Measurements from ENCODE around the gene ORM1.

Gene ORM1

DNA sequence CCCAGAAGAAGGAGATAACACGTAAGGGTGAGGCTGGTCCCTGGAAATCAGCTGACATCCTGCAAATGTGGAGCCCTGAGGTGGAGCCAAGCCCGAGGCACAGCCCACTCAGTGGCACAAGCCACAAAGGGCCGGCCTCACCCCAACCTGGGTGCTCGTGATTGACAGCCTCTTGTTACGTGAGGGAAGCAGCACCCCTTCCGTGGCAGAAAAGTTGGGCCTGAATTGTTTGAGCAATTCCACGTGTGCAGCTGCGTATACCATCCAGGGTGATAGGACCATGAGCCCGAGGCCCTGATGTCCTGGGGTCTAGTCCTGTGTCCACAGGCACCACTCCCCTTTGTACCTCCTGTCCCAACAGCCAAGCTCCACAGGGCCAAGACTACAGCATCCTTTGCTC lies 11.6 kb downstream of the ORM1 start:
- Histone ChIP-seq H2BK12ac (ENCODE audit: low read length) (no peak overlapping the region), H2AK5ac (ENCODE audit: low read depth, low read length) (no peak overlapping the region), H3K23ac (ENCODE audit: low read depth, low read length, poor library complexity) (no peak overlapping the region), H3K4ac (ENCODE audit: low read length) (no peak overlapping the region), H2BK15ac (ENCODE audit: low read length) (no peak overlapping the region), H2BK5ac (ENCODE audit: low read length) (no peak overlapping the region), H3K9me3 (replicated peaks in 1 of 2; ENCODE audit: control insufficient read depth in 2 of 2, insufficient read depth in 1 of 2, low read depth in 1 of 2, low read length in 2 of 2) (no peaks in the 10 kb centered on the region), H3K4me1 (ENCODE audit: control insufficient read depth in 2 of 2, insufficient read depth in 1 of 2, low read depth in 1 of 2, low read length in 2 of 2) (no peaks in the 10 kb centered on the region), H3K4me2 (ENCODE audit: insufficient read depth, low read length, poor library complexity, severe bottlenecking) (no peak overlapping the region), H3K18ac (ENCODE audit: low read length) (no peak overlapping the region), H3K4me3 (ENCODE audit: low read length in 2 of 2) (no peak overlapping the region), H2BK120ac (ENCODE audit: low read depth, low read length) (no peak overlapping the region), H3K9ac (ENCODE audit: low read depth, low read length, poor library complexity) (no peak overlapping the region), H2AFZ (ENCODE audit: low read length) (no peak overlapping the region), H3K79me1 (ENCODE audit: low read depth, low read length) (no peaks in the 10 kb centered on the region), H3K36me3 (replicated peaks in 1 of 2; ENCODE audit: control insufficient read depth in 2 of 2, insufficient read depth in 2 of 2, low read length in 2 of 2) (peaks cover 8 to 26% of the 10 kb centered on the region in 2 donors), H3K27me3 (ENCODE audit: control insufficient read depth in 3 of 3, insufficient read depth in 3 of 3, low read depth in 1 of 3, low read length in 3 of 3) (no peaks in the 10 kb centered on the region), H3K27ac (replicated peaks; ENCODE audit: low read length) (no peak overlapping the region), H3K14ac (ENCODE audit: low read length) (no peak overlapping the region), H4K8ac (ENCODE audit: low read depth, low read length) (no peak overlapping the region), H4K91ac (ENCODE audit: low read depth, low read length, poor library complexity) (no peak overlapping the region)
- WGBS, 2 donors (ENCODE audit: extremely low coverage in 2 of 2, insufficient read length in 2 of 2, insufficient replicate concordance in 1 of 2): no CpG with 5 or more reads among the region's 9 CpGs
- no peak for DNase-seq (ENCODE audit: low spot score)

DNA sequence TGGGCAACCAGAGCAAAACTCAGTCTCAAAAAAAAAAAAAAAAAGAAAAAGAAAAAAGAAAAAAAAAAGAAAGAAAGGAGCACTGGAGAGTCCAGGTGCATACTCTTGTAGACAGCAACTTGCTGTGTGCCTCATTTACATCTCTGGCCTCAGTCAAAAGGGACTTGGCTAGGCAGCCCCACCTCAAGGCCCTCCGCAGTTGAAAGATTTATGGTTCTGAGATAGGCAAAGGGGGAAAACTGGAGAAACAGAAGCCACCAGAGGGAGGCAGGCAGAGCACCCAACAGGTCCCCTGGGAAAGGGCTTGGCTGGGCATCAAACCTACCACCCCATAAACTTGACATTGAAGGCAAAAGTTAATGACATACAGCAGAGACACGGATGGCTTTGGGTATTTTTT lies 12.8 kb downstream of the ORM1 start:
- no peak overlapping the region for H2AK5ac ChIP-seq (ENCODE audit: low read depth, low read length)
- H3K18ac ChIP-seq (ENCODE audit: low read length): no peak overlapping the region
- no peak overlapping the region for H3K23ac ChIP-seq (ENCODE audit: low read depth, low read length, poor library complexity)
- no peak overlapping the region for H4K8ac ChIP-seq (ENCODE audit: low read depth, low read length)
- no peaks in the 10 kb centered on the region for H3K4me1 ChIP-seq (ENCODE audit: control insufficient read depth in 2 of 2, insufficient read depth in 1 of 2, low read depth in 1 of 2, low read length in 2 of 2)
- no peak overlapping the region for H2AFZ ChIP-seq (ENCODE audit: low read length)
- H3K9me3 ChIP-seq (replicated peaks in 1 of 2; ENCODE audit: control insufficient read depth in 2 of 2, insufficient read depth in 1 of 2, low read depth in 1 of 2, low read length in 2 of 2): no peaks in the 10 kb centered on the region
- H2BK12ac ChIP-seq (ENCODE audit: low read length): no peak overlapping the region
- no peak overlapping the region for H3K4ac ChIP-seq (ENCODE audit: low read length)
- peak overlapping the region; percentile 11 for H3K4me2 ChIP-seq (ENCODE audit: insufficient read depth, low read length, poor library complexity, severe bottlenecking)
- WGBS, 2 donors (ENCODE audit: extremely low coverage in 2 of 2, insufficient read length in 2 of 2, insufficient replicate concordance in 1 of 2): no CpG with 5 or more reads among the region's 2 CpGs
- peaks cover 12 to 35% of the 10 kb centered on the region in 2 donors for H3K36me3 ChIP-seq (replicated peaks in 1 of 2; ENCODE audit: control insufficient read depth in 2 of 2, insufficient read depth in 2 of 2, low read length in 2 of 2)
- H3K9ac ChIP-seq (ENCODE audit: low read depth, low read length, poor library complexity): no peak overlapping the region
- no peaks in the 10 kb centered on the region for H3K27me3 ChIP-seq (ENCODE audit: control insufficient read depth in 3 of 3, insufficient read depth in 3 of 3, low read depth in 1 of 3, low read length in 3 of 3)
- no peak overlapping the region for H2BK5ac ChIP-seq (ENCODE audit: low read length)
- no peak overlapping the region for H3K4me3 ChIP-seq (ENCODE audit: low read length in 2 of 2)
- no peak overlapping the region for H2BK15ac ChIP-seq (ENCODE audit: low read length)
- H3K14ac ChIP-seq (ENCODE audit: low read length): no peak overlapping the region
- no peak overlapping the region for H4K91ac ChIP-seq (ENCODE audit: low read depth, low read length, poor library complexity)
- no peak overlapping the region for H2BK120ac ChIP-seq (ENCODE audit: low read depth, low read length)
- H3K79me1 ChIP-seq (ENCODE audit: low read depth, low read length): no peaks in the 10 kb centered on the region
- no peak for DNase-seq (ENCODE audit: low spot score)
- no peak overlapping the region for H3K27ac ChIP-seq (replicated peaks; ENCODE audit: low read length)

DNA sequence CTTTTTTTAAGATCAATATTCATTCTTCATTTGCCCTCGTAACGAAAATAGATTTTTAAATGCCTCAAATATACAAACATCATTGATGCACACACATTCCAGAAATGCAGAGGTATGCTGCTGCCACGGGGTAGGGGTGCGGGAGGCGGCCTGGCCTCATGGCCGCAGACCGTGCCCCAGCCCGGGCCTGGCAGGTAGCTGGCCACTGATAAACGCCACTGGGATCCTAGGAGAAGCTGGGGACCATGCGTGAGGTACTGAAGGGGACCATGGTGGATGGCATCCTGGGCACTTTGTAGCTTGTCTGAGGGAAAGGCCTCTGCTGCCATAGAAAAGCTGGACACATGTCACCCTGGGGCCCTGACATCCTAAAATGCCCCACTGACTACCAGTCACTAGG lies 13.3 kb downstream of the ORM1 start:
- Histone ChIP-seq H3K27me3 (ENCODE audit: control insufficient read depth in 3 of 3, insufficient read depth in 3 of 3, low read depth in 1 of 3, low read length in 3 of 3) (no peaks in the 10 kb centered on the region), H3K14ac (ENCODE audit: low read length) (no peak overlapping the region), H3K23ac (ENCODE audit: low read depth, low read length, poor library complexity) (no peak overlapping the region), H2BK5ac (ENCODE audit: low read length) (no peak overlapping the region), H2BK120ac (ENCODE audit: low read depth, low read length) (no peak overlapping the region), H3K4ac (ENCODE audit: low read length) (no peak overlapping the region), H4K91ac (ENCODE audit: low read depth, low read length, poor library complexity) (no peak overlapping the region), H3K36me3 (replicated peaks in 1 of 2; ENCODE audit: control insufficient read depth in 2 of 2, insufficient read depth in 2 of 2, low read length in 2 of 2) (peaks cover 13 to 39% of the 10 kb centered on the region in 2 donors), H3K4me1 (ENCODE audit: control insufficient read depth in 2 of 2, insufficient read depth in 1 of 2, low read depth in 1 of 2, low read length in 2 of 2) (no peaks in the 10 kb centered on the region), H3K4me2 (ENCODE audit: insufficient read depth, low read length, poor library complexity, severe bottlenecking) (no peak overlapping the region), H3K27ac (replicated peaks; ENCODE audit: low read length) (no peak overlapping the region), H4K8ac (ENCODE audit: low read depth, low read length) (no peak overlapping the region), H3K9ac (ENCODE audit: low read depth, low read length, poor library complexity) (no peak overlapping the region), H3K79me1 (ENCODE audit: low read depth, low read length) (no peaks in the 10 kb centered on the region), H2BK15ac (ENCODE audit: low read length) (no peak overlapping the region), H2BK12ac (ENCODE audit: low read length) (no peak overlapping the region), H2AK5ac (ENCODE audit: low read depth, low read length) (no peak overlapping the region), H3K4me3 (ENCODE audit: low read length in 2 of 2) (no peak overlapping the region), H3K18ac (ENCODE audit: low read length) (no peak overlapping the region), H2AFZ (ENCODE audit: low read length) (no peak overlapping the region), H3K9me3 (replicated peaks in 1 of 2; ENCODE audit: control insufficient read depth in 2 of 2, insufficient read depth in 1 of 2, low read depth in 1 of 2, low read length in 2 of 2) (no peaks in the 10 kb centered on the region)
- no CpG with 5 or more reads among the region's 10 CpGs for WGBS, 2 donors (ENCODE audit: extremely low coverage in 2 of 2, insufficient read length in 2 of 2, insufficient replicate concordance in 1 of 2)
- no peak for DNase-seq (ENCODE audit: low spot score)

DNA sequence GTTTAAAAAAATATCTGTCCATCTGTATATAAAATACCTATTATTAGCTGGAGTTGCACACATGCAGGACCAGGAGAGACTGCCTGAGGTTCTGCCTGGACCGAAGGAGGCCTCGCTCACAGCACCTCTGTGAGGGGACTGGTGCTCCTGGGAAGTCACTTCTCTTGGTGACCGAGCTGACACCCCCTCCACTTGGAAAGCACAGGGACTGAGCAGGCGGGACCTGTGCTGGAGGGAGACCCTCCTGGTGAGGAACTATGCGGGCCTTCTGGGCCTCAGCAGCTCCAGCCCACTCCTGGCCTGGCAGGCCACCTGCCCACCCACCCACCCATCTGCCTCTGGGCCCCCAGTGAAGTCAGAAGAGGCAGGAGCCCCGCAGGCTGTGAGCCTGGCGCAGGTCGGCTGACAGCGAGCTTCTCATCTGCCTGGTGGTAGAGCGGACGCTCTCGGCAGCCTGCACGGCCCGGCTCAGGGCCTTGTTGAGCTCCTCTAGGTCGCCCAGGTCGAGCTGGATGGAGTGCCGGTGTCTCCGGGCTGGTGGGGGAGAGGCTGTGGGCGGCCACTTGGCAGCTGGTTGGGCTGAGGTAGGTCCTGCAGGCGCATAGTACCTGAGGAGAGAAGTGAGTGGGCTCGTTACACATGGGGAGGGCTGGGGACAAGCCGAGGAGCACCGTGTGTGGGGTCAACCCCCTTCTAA lies 13.9 kb downstream of the ORM1 start:
- Histone ChIP-seq H2BK5ac (ENCODE audit: low read length) (no peak overlapping the region), H2BK12ac (ENCODE audit: low read length) (no peak overlapping the region), H4K91ac (ENCODE audit: low read depth, low read length, poor library complexity) (no peak overlapping the region), H2AK5ac (ENCODE audit: low read depth, low read length) (no peak overlapping the region), H3K27me3 (ENCODE audit: control insufficient read depth in 3 of 3, insufficient read depth in 3 of 3, low read depth in 1 of 3, low read length in 3 of 3) (no peaks in the 10 kb centered on the region), H3K9ac (ENCODE audit: low read depth, low read length, poor library complexity) (no peak overlapping the region), H3K4me2 (ENCODE audit: insufficient read depth, low read length, poor library complexity, severe bottlenecking) (no peak overlapping the region), H3K36me3 (replicated peaks in 1 of 2; ENCODE audit: control insufficient read depth in 2 of 2, insufficient read depth in 2 of 2, low read length in 2 of 2) (peaks cover 16 to 46% of the 10 kb centered on the region in 2 donors), H3K27ac (replicated peaks; ENCODE audit: low read length) (no peak overlapping the region), H3K14ac (ENCODE audit: low read length) (no peak overlapping the region), H3K4ac (ENCODE audit: low read length) (no peak overlapping the region), H2BK120ac (ENCODE audit: low read depth, low read length) (no peak overlapping the region), H3K4me1 (ENCODE audit: control insufficient read depth in 2 of 2, insufficient read depth in 1 of 2, low read depth in 1 of 2, low read length in 2 of 2) (no peaks in the 10 kb centered on the region), H3K23ac (ENCODE audit: low read depth, low read length, poor library complexity) (no peak overlapping the region), H4K8ac (ENCODE audit: low read depth, low read length) (no peak overlapping the region), H3K9me3 (replicated peaks in 1 of 2; ENCODE audit: control insufficient read depth in 2 of 2, insufficient read depth in 1 of 2, low read depth in 1 of 2, low read length in 2 of 2) (no peaks in the 10 kb centered on the region), H2BK15ac (ENCODE audit: low read length) (no peak overlapping the region), H3K4me3 (ENCODE audit: low read length in 2 of 2) (no peak overlapping the region), H3K79me1 (ENCODE audit: low read depth, low read length) (no peaks in the 10 kb centered on the region), H3K18ac (ENCODE audit: low read length) (no peak overlapping the region), H2AFZ (ENCODE audit: low read length) (no peak overlapping the region)
- no peak for DNase-seq (ENCODE audit: low spot score)
- no CpG with 5 or more reads among the region's 23 CpGs for WGBS, 2 donors (ENCODE audit: extremely low coverage in 2 of 2, insufficient read length in 2 of 2, insufficient replicate concordance in 1 of 2)
